ENCODE measurements around the gene ACTL7A. TPM values are rescaled to one million over a fixed set of nuclear protein-coding genes. Genes with fewer than 3 reads are reported as not detected.

The ACTL7A gene
- total RNA-seq, 2 donors from 2014 or later, result not detected

- no peak overlapping the region for H3K27ac Mint-ChIP-seq
- no peaks in the 10 kb centered on the region for H3K4me1 Mint-ChIP-seq
- peaks cover 24% of the 10 kb centered on the region for H3K27me3 Mint-ChIP-seq
- H3K4me3 Mint-ChIP-seq, result no peak overlapping the region
- no peaks in the 10 kb centered on the region for H3K9me3 ChIP-seq (ENCODE audit: control insufficient read depth, low read length, poor library complexity, severe bottlenecking)
- ATAC-seq (no peak), DNase-seq (no peak)
- H3K36me3 Mint-ChIP-seq (ENCODE audit: low read depth), result no peaks in the 10 kb centered on the region
Measured at GRCh38 chr9:108854641-108855528, 7.2 kb upstream of the ACTL7A start.

- Mint-ChIP-seq H3K36me3 (ENCODE audit: low read depth) (no peaks in the 10 kb centered on the region), H3K27ac (no peak overlapping the region), H3K4me3 (no peak overlapping the region), H3K27me3 (peaks cover 24% of the 10 kb centered on the region), H3K4me1 (no peaks in the 10 kb centered on the region)
- ATAC-seq, result no peak
- DNase-seq, result no peak
- H3K9me3 ChIP-seq (ENCODE audit: control insufficient read depth, low read length, poor library complexity, severe bottlenecking), result no peaks in the 10 kb centered on the region
Measured at GRCh38 chr9:108855529-108855886, 6.6 kb upstream of the ACTL7A start.

- Mint-ChIP-seq H3K27ac (no peak within 1 kb of the TSS), H3K4me1 (no peaks in the 10 kb centered on the region), H3K36me3 (ENCODE audit: low read depth) (no peaks in the 10 kb centered on the region), H3K27me3 (peaks cover 24% of the 10 kb centered on the region), H3K4me3 (no peak within 1 kb of the TSS)
- no peak for ATAC-seq
- no peak for DNase-seq
- H3K9me3 ChIP-seq (ENCODE audit: control insufficient read depth, low read length, poor library complexity, severe bottlenecking), result no peaks in the 10 kb centered on the region
Measured at GRCh38 chr9:108855888-108856287, 6.2 kb upstream of the ACTL7A start, which contains the start of gene ACTL7B. TSS of gene ACTL7B (minus strand) at chr9:108855986. CDS start at chr9:108855930, 56 bp downstream.

- no peaks in the 10 kb centered on the region for H3K9me3 ChIP-seq (ENCODE audit: control insufficient read depth, low read length, poor library complexity, severe bottlenecking)
- Mint-ChIP-seq H3K27me3 (peaks cover 11% of the 10 kb centered on the region), H3K4me3 (no peak overlapping the region), H3K27ac (no peak overlapping the region), H3K36me3 (ENCODE audit: low read depth) (no peaks in the 10 kb centered on the region), H3K4me1 (no peaks in the 10 kb centered on the region)
- DNase-seq, result no peak
- no peak for ATAC-seq
Measured at GRCh38 chr9:108857572-108857971, 4.5 kb upstream of the ACTL7A start.

DNA sequence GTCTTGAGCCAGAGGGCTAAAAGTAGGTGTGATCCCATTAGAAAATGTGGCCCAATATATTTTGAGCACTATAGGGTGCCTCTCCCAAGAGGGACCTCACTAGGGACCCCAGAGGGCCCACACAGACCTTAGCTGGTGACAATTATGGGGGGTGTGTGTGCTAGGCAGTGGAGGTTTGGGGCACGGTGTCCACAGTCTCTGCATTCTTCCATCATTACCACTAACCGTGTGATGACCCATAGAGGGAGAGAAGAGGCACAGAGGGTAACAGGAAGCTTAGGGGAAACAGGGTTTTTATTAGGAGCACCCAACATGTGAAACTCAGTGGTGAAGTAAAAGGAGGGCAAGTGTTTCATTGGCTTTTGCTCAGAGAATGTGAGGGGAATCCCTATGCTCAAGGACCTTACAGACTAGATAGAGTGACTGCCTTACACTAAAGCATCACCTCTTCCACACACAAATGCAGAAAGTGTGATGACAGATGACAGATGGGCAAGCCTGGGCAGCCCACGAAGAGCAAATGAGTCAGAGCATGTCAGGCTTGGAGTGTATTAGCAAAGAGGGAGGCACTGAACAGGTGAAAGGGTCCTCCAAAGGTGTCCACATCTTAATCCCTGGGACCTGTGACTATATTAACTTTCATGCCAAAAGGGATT is 2.5 kb upstream of the ACTL7A start:
- Mint-ChIP-seq H3K4me1 (no peaks in the 10 kb centered on the region), H3K27ac (no peak overlapping the region), H3K27me3 (no peaks in the 10 kb centered on the region), H3K36me3 (ENCODE audit: low read depth) (no peaks in the 10 kb centered on the region), H3K4me3 (no peak overlapping the region)
- ATAC-seq (no peak), DNase-seq (no peak)
- H3K9me3 ChIP-seq (ENCODE audit: control insufficient read depth, low read length, poor library complexity, severe bottlenecking), result no peaks in the 10 kb centered on the region

- H3K9me3 ChIP-seq (ENCODE audit: control insufficient read depth, low read length, poor library complexity, severe bottlenecking), result no peaks in the 10 kb centered on the region
- ATAC-seq (no peak), DNase-seq (no peak)
- Mint-ChIP-seq H3K27me3 (no peaks in the 10 kb centered on the region), H3K4me3 (no peak overlapping the region), H3K36me3 (ENCODE audit: low read depth) (no peaks in the 10 kb centered on the region), H3K27ac (no peak overlapping the region), H3K4me1 (no peaks in the 10 kb centered on the region)
Measured at GRCh38 chr9:108860354-108860753, 1.7 kb upstream of the ACTL7A start.

- ATAC-seq, result no peak
- no peaks in the 10 kb centered on the region for H3K36me3 Mint-ChIP-seq (ENCODE audit: low read depth)
Measured at GRCh38 chr9:108860764-108861163, 1.3 kb upstream of the ACTL7A start.

GRCh38 chr9:108861464-108861863 is 602 bp upstream of the ACTL7A start:
- no peaks in the 10 kb centered on the region for H3K36me3 Mint-ChIP-seq (ENCODE audit: low read depth)
- H3K4me1 Mint-ChIP-seq, result peaks cover 2% of the 10 kb centered on the region
- no peak for ATAC-seq
- H3K27ac Mint-ChIP-seq, result no peak overlapping the region
- DNase-seq, result no peak
- H3K27me3 Mint-ChIP-seq, result no peaks in the 10 kb centered on the region
- H3K4me3 Mint-ChIP-seq, result no peak overlapping the region
- H3K9me3 ChIP-seq (ENCODE audit: control insufficient read depth, low read length, poor library complexity, severe bottlenecking), result no peaks in the 10 kb centered on the region

More at GRCh38 chr9:108860764-108861163, 1.3 kb upstream of the ACTL7A start:
- no peak overlapping the region for H3K4me3 Mint-ChIP-seq
- H3K27ac Mint-ChIP-seq, result no peak overlapping the region
- H3K4me1 Mint-ChIP-seq, result peaks cover 2% of the 10 kb centered on the region
- H3K27me3 Mint-ChIP-seq, result no peaks in the 10 kb centered on the region
- DNase-seq, result no peak
- H3K9me3 ChIP-seq (ENCODE audit: control insufficient read depth, low read length, poor library complexity, severe bottlenecking), result no peaks in the 10 kb centered on the region

DNA sequence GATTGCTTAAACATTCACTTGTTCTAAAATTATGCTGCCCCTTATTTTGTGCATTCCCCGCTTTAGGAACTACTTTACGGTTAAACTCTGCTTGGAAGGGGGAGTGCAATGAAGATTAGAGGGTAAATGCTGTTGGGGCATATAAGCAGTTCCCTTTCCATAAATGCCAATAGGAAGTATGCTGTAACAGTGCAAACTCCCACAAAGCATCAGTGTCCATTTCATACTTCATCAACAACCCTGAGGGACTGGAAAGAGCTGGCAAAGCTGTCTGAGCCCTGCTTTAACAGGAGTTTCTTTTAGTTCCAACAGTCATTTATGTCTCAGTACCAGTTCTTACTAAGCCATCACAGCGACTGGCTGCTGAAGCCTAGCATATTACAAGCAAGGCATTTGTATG is 1.8 kb downstream of the ACTL7A start:
- Mint-ChIP-seq H3K4me1 (peaks cover 2% of the 10 kb centered on the region), H3K36me3 (ENCODE audit: low read depth) (peaks cover 4% of the 10 kb centered on the region)

DNA sequence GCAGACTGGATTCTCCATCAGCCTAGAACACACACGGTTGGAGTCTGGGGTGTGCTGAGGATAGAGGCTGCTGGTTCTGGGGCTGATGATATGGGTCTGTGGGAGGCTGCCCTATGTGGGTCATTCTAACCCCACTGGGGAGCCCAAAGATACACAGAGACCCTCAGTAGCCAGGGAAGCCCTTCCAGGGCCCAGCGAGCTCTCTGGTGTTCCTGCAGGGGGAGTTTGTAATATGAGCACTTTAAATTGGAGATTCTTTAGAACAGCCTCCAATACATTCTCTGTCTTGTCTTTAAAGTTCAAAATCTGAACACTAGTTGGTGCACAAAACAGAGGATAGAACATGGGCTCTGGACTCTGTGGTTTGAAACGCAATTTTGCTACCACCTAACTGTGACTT is 2.4 kb downstream of the ACTL7A start:
- Mint-ChIP-seq H3K27me3 (no peaks in the 10 kb centered on the region), H3K36me3 (ENCODE audit: low read depth) (peaks cover 4% of the 10 kb centered on the region), H3K27ac (no peak overlapping the region), H3K4me3 (no peak overlapping the region), H3K4me1 (peaks cover 2% of the 10 kb centered on the region)
- H3K9me3 ChIP-seq (ENCODE audit: control insufficient read depth, low read length, poor library complexity, severe bottlenecking), result no peaks in the 10 kb centered on the region
- ATAC-seq (no peak), DNase-seq (no peak)

More for the DNA sequence above, 1.8 kb downstream of the ACTL7A start:
- Mint-ChIP-seq H3K4me3 (no peak overlapping the region), H3K27ac (no peak overlapping the region), H3K27me3 (no peaks in the 10 kb centered on the region)
- DNase-seq (no peak), ATAC-seq (no peak)
- H3K9me3 ChIP-seq (ENCODE audit: control insufficient read depth, low read length, poor library complexity, severe bottlenecking), result no peaks in the 10 kb centered on the region

DNA sequence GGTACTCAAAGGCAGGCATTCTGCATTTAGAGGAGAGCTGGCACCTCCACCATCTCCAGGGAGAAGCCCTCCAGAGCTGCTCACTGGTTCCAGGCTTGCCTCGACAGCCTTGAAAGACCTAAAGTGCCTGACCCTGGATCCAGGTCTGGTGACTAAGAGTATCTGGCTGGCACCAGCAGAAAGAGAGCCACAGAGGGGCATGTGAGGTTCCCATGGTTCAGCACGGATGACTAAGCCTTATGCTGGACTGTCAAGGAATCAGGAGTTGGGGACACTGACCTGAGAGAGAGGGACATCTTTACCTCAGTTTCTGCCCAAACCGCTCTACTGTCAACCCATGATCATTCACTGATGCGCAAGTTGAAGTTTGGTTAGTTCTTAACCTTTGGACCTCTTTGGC is 3.0 kb downstream of the ACTL7A start:
- H3K27ac Mint-ChIP-seq, result no peak overlapping the region
- peaks cover 2% of the 10 kb centered on the region for H3K4me1 Mint-ChIP-seq
- DNase-seq (no peak), ATAC-seq (no peak)
- H3K4me3 Mint-ChIP-seq, result no peak overlapping the region
- H3K36me3 Mint-ChIP-seq (ENCODE audit: low read depth), result peaks cover 4% of the 10 kb centered on the region
- H3K27me3 Mint-ChIP-seq, result no peaks in the 10 kb centered on the region
- no peaks in the 10 kb centered on the region for H3K9me3 ChIP-seq (ENCODE audit: control insufficient read depth, low read length, poor library complexity, severe bottlenecking)

- no peak overlapping the region for H3K4me3 Mint-ChIP-seq
- H3K27ac Mint-ChIP-seq, result no peak overlapping the region
- no peaks in the 10 kb centered on the region for H3K9me3 ChIP-seq (ENCODE audit: control insufficient read depth, low read length, poor library complexity, severe bottlenecking)
- peaks cover 2% of the 10 kb centered on the region for H3K4me1 Mint-ChIP-seq
- H3K36me3 Mint-ChIP-seq (ENCODE audit: low read depth), result peaks cover 4% of the 10 kb centered on the region
- no peak for ATAC-seq
- no peaks in the 10 kb centered on the region for H3K27me3 Mint-ChIP-seq
- DNase-seq, result no peak
Measured at GRCh38 chr9:108866001-108866420, 3.9 kb downstream of the ACTL7A start.

- H3K27me3 Mint-ChIP-seq, result no peaks in the 10 kb centered on the region
Measured at GRCh38 chr9:108867116-108867515, 5.0 kb downstream of the ACTL7A start.

More at GRCh38 chr9:108867116-108867515, 5.0 kb downstream of the ACTL7A start:
- no peak overlapping the region for H3K4me3 Mint-ChIP-seq
- peaks cover 11% of the 10 kb centered on the region for H3K36me3 Mint-ChIP-seq (ENCODE audit: low read depth)
- no peak for DNase-seq
- peaks cover 2% of the 10 kb centered on the region for H3K4me1 Mint-ChIP-seq
- H3K9me3 ChIP-seq (ENCODE audit: control insufficient read depth, low read length, poor library complexity, severe bottlenecking), result no peaks in the 10 kb centered on the region
- H3K27ac Mint-ChIP-seq, result no peak overlapping the region
- no peak for ATAC-seq

Data from T-helper 17 cell (primary cell).